ENCODE data around the gene BICD2.
"Not testable (repeated sequence)": the region's sequence is repeated elsewhere in the genome, so short reads cannot be mapped to it uniquely, and the experiment has no call there.

The BICD2 gene

GRCh38 chr9:92764381-92764987 is at the start of gene BICD2:
Gene BICD2, minus strand, starts transcription at chr9:92764833. Its CDS starts 89 bp downstream, at chr9:92764744.
- no peak for DNase-seq

- DNase-seq: not testable (repeated sequence)
These were observed 45.1 kb upstream of the BICD2 start for GRCh38 chr9:92809629-92810326.

GRCh38 chr9:92808726-92809451 is 44.3 kb upstream of the BICD2 start:
- DNase-seq: no peak

- DNase-seq: no peak
These were observed 43.4 kb upstream of the BICD2 start for GRCh38 chr9:92807757-92808725.

GRCh38 chr9:92807031-92807756 is 42.6 kb upstream of the BICD2 start:
- DNase-seq: no peak

GRCh38 chr9:92804727-92805126 is 40.1 kb upstream of the BICD2 start:
- no peak for DNase-seq

GRCh38 chr9:92798358-92798757 is 33.7 kb upstream of the BICD2 start:
- DNase-seq: no peak

- DNase-seq: not testable (repeated sequence)
These were observed 31.7 kb upstream of the BICD2 start for GRCh38 chr9:92796337-92796804.

GRCh38 chr9:92795598-92796336 is 31.1 kb upstream of the BICD2 start:
- no peak for DNase-seq

- no peak for DNase-seq
These were observed 30.4 kb upstream of the BICD2 start for GRCh38 chr9:92795000-92795399.

GRCh38 chr9:92794426-92794825 is 29.8 kb upstream of the BICD2 start:
- DNase-seq: no peak

- DNase-seq: no peak
These were observed 26.2 kb upstream of the BICD2 start for GRCh38 chr9:92790542-92791527.

- DNase-seq: no peak
These were observed 21.7 kb upstream of the BICD2 start for GRCh38 chr9:92786298-92786697.

GRCh38 chr9:92781899-92782298 is 17.3 kb upstream of the BICD2 start:
- DNase-seq: no peak

GRCh38 chr9:92780206-92780605 is 15.6 kb upstream of the BICD2 start:
- no peak for DNase-seq

- no peak for DNase-seq
These were observed 10.8 kb upstream of the BICD2 start for GRCh38 chr9:92775466-92775865.

- no peak for DNase-seq
These were observed 9.6 kb upstream of the BICD2 start for GRCh38 chr9:92774274-92774673.

- no peak for DNase-seq
These were observed 9.2 kb upstream of the BICD2 start for GRCh38 chr9:92773810-92774209.

- no peak for DNase-seq
These were observed 6.7 kb upstream of the BICD2 start for GRCh38 chr9:92771309-92771708.
